Subcutaneous adipose tissue (tissue), 4 donors: ENCODE measurements around the gene MAGI3. TPM values are rescaled to one million over a fixed set of nuclear protein-coding genes. Genes with fewer than 3 reads are reported as not detected.

Experiments
- total RNA-seq, 4 donors: library from RNA; depleted of rRNA; stranded (reverse); fragments of >200 nt; gene quantifications; one replicate each; pipeline ENCODE4 v1.1.0, GENCODE V29; 2016
- TF ChIP-seq, protein P1 (sequence below): fragments of 450-650 bp; IDR thresholded peaks from one replicate; pipeline ENCODE4 v1.5.1; 2016; ENCODE audit warnings: low read depth, mild to moderate bottlenecking, control low read depth, antibody characterized with exemption, moderate library complexity

The MAGI3 gene
- total RNA-seq, 4 donors from 2014 or later, result 11.6 to 19.4 (median 15.7) TPM

DNA sequence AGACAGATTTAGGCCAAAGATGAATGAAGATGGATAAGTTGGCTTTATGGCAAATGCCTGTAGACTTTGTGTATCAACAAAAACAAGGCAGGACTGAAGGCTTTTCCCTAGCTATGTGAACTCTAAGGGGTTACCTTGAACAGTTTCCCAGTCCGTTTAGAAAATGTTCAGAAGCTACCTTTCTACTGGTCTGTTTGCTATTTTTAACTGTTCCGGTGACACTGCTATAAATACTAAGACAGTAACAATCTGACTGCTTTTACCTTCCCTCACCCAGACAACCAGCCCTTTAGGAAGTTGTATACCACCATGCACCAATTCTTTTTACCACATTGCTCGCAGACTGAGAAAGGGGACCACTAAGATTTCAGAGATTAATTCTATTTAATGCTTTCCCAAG is 266.8 kb downstream of the MAGI3 start:
- TF ChIP-seq, protein P1, sequence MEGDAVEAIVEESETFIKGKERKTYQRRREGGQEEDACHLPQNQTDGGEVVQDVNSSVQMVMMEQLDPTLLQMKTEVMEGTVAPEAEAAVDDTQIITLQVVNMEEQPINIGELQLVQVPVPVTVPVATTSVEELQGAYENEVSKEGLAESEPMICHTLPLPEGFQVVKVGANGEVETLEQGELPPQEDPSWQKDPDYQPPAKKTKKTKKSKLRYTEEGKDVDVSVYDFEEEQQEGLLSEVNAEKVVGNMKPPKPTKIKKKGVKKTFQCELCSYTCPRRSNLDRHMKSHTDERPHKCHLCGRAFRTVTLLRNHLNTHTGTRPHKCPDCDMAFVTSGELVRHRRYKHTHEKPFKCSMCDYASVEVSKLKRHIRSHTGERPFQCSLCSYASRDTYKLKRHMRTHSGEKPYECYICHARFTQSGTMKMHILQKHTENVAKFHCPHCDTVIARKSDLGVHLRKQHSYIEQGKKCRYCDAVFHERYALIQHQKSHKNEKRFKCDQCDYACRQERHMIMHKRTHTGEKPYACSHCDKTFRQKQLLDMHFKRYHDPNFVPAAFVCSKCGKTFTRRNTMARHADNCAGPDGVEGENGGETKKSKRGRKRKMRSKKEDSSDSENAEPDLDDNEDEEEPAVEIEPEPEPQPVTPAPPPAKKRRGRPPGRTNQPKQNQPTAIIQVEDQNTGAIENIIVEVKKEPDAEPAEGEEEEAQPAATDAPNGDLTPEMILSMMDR, result no peak

DNA sequence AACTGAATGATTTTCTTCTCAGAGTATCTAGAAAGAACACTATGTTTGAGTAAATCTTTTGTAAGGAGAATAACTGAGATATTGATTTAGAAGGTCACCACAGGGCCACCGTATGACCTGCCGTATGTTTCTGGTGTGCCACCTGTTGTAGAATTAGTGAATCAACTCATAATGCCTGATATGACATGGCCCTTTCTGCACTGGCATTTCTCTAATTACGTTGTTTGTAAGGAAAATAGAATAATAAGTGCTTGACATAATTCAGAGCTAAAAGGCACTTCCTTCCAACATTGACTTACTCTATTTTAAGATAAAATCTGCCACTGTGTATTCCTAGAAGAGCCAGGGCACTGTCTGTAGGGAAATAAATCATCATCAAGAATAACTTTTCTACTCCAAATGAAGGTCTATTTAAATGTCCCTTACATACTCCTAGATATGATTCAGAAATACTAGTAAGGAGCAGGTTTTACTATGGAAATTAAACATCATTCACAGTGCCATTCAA is 267.3 kb downstream of the MAGI3 start:
- TF ChIP-seq, protein P1, result no peak

DNA sequence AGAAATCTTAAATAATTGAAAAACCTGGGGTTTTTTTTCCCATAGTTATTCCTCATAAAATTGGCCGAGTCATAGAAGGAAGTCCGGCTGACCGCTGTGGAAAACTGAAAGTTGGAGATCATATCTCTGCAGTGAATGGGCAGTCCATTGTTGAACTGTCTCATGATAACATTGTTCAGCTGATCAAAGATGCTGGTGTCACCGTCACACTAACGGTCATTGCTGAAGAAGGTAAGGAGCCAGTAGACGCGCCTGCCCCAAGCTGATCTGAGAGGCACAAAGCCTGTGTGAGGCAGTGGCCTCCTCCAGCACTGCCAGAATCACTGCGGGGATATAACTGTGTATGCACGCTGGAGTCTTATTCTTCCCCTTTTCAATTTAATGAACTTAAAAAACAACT is 268.7 kb downstream of the MAGI3 start:
- TF ChIP-seq, protein P1, result no peak

DNA sequence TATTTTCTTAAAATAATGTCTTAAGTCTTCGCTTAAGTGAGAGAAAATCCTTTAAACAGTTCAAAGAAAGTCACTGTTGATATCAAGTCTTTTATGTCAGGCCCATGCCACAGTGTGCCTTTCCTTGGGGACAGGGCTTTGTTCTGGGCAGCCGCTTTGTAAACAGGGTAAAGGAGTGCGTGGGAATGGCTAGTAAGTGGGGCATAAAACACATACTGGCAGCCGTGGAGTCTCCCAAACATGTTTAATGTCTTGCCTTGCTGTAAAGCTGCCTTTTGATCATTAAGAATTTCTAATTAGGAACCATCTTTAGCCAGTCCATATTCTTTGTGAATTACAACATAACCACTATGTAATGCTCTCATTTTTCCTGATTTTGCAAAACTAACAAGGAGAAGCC is 269.2 kb downstream of the MAGI3 start:
- TF ChIP-seq, protein P1, result no peak

DNA sequence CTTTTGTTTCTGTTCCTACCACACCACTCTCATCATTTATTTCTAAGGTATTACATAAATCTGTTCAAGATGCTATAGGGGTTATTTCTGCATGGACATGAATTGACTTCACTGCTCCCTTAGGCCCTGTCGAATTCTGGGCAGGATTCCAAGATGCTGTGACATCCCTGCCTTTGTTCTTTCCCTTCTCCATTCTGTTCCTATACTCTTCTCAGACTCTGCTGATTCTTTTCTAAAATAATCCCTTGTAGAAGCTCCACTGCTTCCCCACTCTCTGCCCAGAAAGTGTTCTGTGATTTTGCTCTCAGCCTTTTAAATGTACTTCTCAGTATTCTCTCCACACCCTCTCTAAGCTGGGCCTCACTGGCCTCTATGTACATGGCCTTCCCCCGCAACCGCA is 269.8 kb downstream of the MAGI3 start:
- TF ChIP-seq, protein P1, result no peak

DNA sequence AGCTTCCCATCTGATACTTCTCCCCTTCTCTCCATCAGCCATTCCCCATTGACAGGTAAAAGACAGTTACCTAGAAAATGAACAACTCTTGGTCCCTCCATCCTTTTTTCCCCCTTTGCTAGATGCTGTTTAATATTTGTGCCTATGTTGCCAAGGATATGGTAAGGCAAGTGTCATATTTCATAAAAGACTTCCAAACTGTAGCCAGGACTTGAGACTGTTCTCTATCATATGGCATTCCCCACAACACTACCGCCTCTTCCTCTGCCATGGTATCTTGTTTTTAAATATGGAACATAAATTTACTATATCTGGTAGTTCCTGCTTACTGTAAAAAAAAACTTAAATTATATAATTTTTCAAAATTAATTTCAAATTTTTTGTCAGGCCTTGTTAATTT is 271.8 kb downstream of the MAGI3 start:
- TF ChIP-seq, protein P1, result no peak

DNA sequence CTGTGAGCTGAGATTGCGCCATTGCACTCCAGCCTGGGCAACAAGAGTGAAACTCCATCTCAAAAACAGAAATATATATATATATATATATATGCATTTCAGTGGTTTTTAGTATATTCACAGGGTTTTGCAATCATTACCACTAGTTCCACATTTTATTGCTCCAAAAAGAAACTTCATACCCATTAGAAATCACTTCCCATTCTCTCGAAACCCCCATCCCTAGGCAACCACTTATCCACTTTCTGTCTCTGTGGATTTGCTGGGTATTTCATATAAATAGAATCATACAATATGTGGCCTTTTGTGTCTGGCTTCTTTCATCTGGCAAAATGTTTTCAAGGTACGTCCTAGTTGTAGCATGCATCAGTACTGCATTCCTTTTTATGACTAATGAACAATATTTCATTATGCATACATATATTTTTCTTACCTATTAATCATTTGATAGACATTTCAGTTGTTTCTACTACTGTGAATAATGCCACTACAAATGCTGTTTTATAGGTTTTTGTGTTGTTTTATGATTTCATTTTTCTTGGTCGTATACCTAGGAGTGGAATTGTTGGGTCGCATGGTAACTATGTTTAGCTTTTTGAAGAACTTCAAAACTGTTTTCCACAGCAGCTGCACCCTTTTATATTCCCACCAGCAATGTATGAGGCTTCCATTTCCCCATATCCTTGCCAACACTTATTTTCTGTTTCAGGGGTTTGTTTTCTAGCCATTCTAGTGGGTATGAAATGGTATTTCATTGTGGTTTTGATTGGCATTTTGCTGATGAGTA is 273.0 kb downstream of the MAGI3 start:
- TF ChIP-seq, protein P1, result no peak
